A673 (cell line): ENCODE measurements around the gene INHBB.

ENCODE experiments used
- EZH2 ChIP-seq: fragments of 200-600 bp; sonication (generic); IDR thresholded peaks from 2 replicates; pipeline ENCODE4 v1.6.1; 2017; ENCODE audit warnings: borderline replicate concordance, low read depth, mild to moderate bottlenecking, mixed read lengths, antibody characterized with exemption, low read length; ENCODE audit not compliant: poor library complexity, severe bottlenecking
- TF ChIP-seq, protein P1 (sequence below): fragments of 300-800, 200-600 bp; sonication (generic); conservative IDR thresholded peaks from 2 replicates; pipeline ENCODE4 v1.5.1; 2017; ENCODE audit warnings: low read depth, mild to moderate bottlenecking, antibody characterized with exemption, low read length, moderate library complexity, mixed read lengths

DNA sequence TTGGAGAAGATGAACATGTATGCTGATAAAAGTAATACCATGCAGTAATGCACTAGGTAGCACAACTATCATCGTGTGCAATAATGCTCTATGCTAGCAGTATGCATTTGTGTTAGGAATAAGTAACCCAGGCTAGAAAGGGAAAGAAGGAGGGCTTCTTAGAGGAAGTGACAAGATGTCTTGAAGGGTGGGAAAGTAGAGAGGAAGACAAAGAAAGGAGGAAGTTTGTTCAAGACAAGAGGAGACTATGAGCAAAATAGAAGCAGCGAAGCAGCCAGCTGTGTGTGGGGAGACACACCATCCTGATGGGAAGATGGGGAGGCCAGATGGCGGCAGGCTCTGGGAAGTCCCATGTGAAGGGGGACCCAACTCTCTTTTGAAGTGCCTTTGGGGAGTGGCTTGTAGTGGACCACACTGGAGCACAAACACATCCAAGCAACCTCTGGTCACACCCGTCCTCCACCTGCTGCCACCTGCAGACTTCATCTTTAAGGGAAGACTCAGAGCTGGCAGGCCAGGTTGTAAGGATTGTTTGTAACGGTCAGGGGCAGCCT lies 39.9 kb upstream of the INHBB start:
- no peak for TF ChIP-seq EZH2
- TF ChIP-seq, protein P1, sequence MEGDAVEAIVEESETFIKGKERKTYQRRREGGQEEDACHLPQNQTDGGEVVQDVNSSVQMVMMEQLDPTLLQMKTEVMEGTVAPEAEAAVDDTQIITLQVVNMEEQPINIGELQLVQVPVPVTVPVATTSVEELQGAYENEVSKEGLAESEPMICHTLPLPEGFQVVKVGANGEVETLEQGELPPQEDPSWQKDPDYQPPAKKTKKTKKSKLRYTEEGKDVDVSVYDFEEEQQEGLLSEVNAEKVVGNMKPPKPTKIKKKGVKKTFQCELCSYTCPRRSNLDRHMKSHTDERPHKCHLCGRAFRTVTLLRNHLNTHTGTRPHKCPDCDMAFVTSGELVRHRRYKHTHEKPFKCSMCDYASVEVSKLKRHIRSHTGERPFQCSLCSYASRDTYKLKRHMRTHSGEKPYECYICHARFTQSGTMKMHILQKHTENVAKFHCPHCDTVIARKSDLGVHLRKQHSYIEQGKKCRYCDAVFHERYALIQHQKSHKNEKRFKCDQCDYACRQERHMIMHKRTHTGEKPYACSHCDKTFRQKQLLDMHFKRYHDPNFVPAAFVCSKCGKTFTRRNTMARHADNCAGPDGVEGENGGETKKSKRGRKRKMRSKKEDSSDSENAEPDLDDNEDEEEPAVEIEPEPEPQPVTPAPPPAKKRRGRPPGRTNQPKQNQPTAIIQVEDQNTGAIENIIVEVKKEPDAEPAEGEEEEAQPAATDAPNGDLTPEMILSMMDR = no peak
